ENCODE results near the gene KIRREL3. TPM values are rescaled to one million over a fixed set of nuclear protein-coding genes. Genes with fewer than 3 reads are reported as not detected.

KIRREL3 gene
- total and polyA plus RNA-seq, 12 donors, result 0.13 to 0.58 (median 0.30) TPM

GRCh38 chr11:126419801-126420697, 580.5 kb downstream of the KIRREL3 start:
- TF ChIP-seq CTCF (IDR thresholded peaks at IDR 0.05), result no peak
- DNase-seq, result no peak
- Histone ChIP-seq H3K27ac (peak overlapping the region in 9 of 10 donors; percentile 13 to 84 (median 46)), H3K36me3 (no peaks in the 10 kb centered on the region), H3K9me3 (no peaks in the 10 kb centered on the region), H3K4me1 (peaks cover 16 to 78% (median 47%) of the 10 kb centered on the region in 9 donors), H3K4me3 (no peak overlapping the region), H3K27me3 (no peaks in the 10 kb centered on the region)
- WGBS, 2 donors, result 51 to 61% methylated on average over 11 of the region's 11 CpGs
- intact Hi-C loops (cut with DNase I), result loop anchor here in 7 of 10 donors (5.0 to 10.0 kb wide), 4 partner anchors 63 to 108 kb away; partner anchors contain the start of gene ST3GAL4 (in 5 of the 7)
- no peak for ATAC-seq

GRCh38 chr11:126418887-126419286, 581.7 kb downstream of the KIRREL3 start:
- Histone ChIP-seq H3K27ac (peak overlapping the region in 5 of 10 donors; percentile 13 to 84 (median 74)), H3K36me3 (peaks cover 0 to 5% (median 0%) of the 10 kb centered on the region in 9 donors), H3K4me3 (no peak overlapping the region), H3K27me3 (no peaks in the 10 kb centered on the region), H3K4me1 (peaks cover 27 to 85% (median 56%) of the 10 kb centered on the region in 9 donors), H3K9me3 (no peaks in the 10 kb centered on the region)
- no peak for ATAC-seq
- no peak for DNase-seq
- TF ChIP-seq CTCF (IDR thresholded peaks at IDR 0.05), result no peak
- intact Hi-C loops (cut with DNase I), result loop anchor here in 7 of 10 donors (5.0 to 10.0 kb wide), 4 partner anchors 62 to 107 kb away; partner anchors contain the start of gene ST3GAL4 (in 5 of the 7)
- WGBS, 2 donors, result 0 to 28% methylated on average over 1 of the region's 1 CpG

GRCh38 chr11:126417091-126417862, 583.3 kb downstream of the KIRREL3 start:
- no peak for DNase-seq
- peak overlapping the region in 7 of 10 donors; percentile 44 to 55 (median 53) for H3K4me3 ChIP-seq
- peaks cover 27 to 88% (median 59%) of the 10 kb centered on the region in 9 donors for H3K4me1 ChIP-seq
- H3K36me3 ChIP-seq, result peaks cover 0 to 21% (median 4%) of the 10 kb centered on the region in 9 donors
- intact Hi-C loops (cut with DNase I), result loop anchor here in 7 of 10 donors (5.0 to 10.0 kb wide), 4 partner anchors 60 to 105 kb away; partner anchors contain the start of gene ST3GAL4 (in 5 of the 7)
- no peak for TF ChIP-seq CTCF (IDR thresholded peaks at IDR 0.05)
- H3K27ac ChIP-seq, result peak overlapping the region in 9 of 10 donors; percentile 80 to 93 (median 86)
- H3K9me3 ChIP-seq, result no peaks in the 10 kb centered on the region
- ATAC-seq, result no peak
- 65 to 74% methylated on average over 12 of the region's 12 CpGs for WGBS, 2 donors
- no peaks in the 10 kb centered on the region for H3K27me3 ChIP-seq
